Measurements from ENCODE around the gene ERC1.

ERC1 gene

GRCh38 chr12:1201030-1201429, 210.0 kb downstream of the ERC1 start:
- POLR2A ChIA-PET = no interaction called here
- no peak overlapping the region for H3K4me3 ChIP-seq (ENCODE audit: low read depth, low read length)
- CTCF ChIA-PET = no interaction called here
- no peak for DNase-seq (ENCODE audit: low read depth, low spot score)
- no peak for TF ChIP-seq CTCF (IDR thresholded peaks at IDR 0.05; ENCODE audit: insufficient read depth, low read length, missing control alignments)

- TF ChIP-seq CTCF (IDR thresholded peaks at IDR 0.05; ENCODE audit: insufficient read depth, low read length, missing control alignments) = no peak
- no peak for DNase-seq (ENCODE audit: low read depth, low spot score)
- ChIA-PET POLR2A (no interaction called here), CTCF (no interaction called here)
- no peak overlapping the region for H3K4me3 ChIP-seq (ENCODE audit: low read depth, low read length)
Measured at GRCh38 chr12:1201886-1202285, 210.9 kb downstream of the ERC1 start.

GRCh38 chr12:1203735-1204019, 212.7 kb downstream of the ERC1 start:
- no peak for DNase-seq (ENCODE audit: low read depth, low spot score)
- ChIA-PET POLR2A (no interaction called here), CTCF (no interaction called here)
- H3K4me3 ChIP-seq (ENCODE audit: low read depth, low read length) = no peak overlapping the region
- TF ChIP-seq CTCF (IDR thresholded peaks at IDR 0.05; ENCODE audit: insufficient read depth, low read length, missing control alignments) = no peak

- no peak for TF ChIP-seq CTCF (IDR thresholded peaks at IDR 0.05; ENCODE audit: insufficient read depth, low read length, missing control alignments)
- DNase-seq (ENCODE audit: low read depth, low spot score) = no peak
- CTCF ChIA-PET = interaction anchor here (1.2 kb wide), 1 partner anchor 10 kb away, joined by 3 read pairs; no protein-coding TSS in a partner anchor
- peak overlapping the region; percentile 30 for H3K4me3 ChIP-seq (ENCODE audit: low read depth, low read length)
- POLR2A ChIA-PET = no interaction called here
Measured at GRCh38 chr12:1204581-1205121, 213.6 kb downstream of the ERC1 start.

- CTCF ChIA-PET = interaction anchor here (1.2 kb wide), 1 partner anchor 11 kb away, joined by 3 read pairs; no protein-coding TSS in a partner anchor
- H3K4me3 ChIP-seq (ENCODE audit: low read depth, low read length) = no peak overlapping the region
- POLR2A ChIA-PET = interaction anchor here (0.8 kb wide), 1 partner anchor 8 kb away, joined by 3 read pairs; no protein-coding TSS in a partner anchor
- DNase-seq (ENCODE audit: low read depth, low spot score) = no peak
- TF ChIP-seq CTCF (IDR thresholded peaks at IDR 0.05; ENCODE audit: insufficient read depth, low read length, missing control alignments) = no peak
Measured at GRCh38 chr12:1205512-1206060, 214.6 kb downstream of the ERC1 start.

- no peak for TF ChIP-seq CTCF (IDR thresholded peaks at IDR 0.05; ENCODE audit: insufficient read depth, low read length, missing control alignments)
- H3K4me3 ChIP-seq (ENCODE audit: low read depth, low read length) = no peak overlapping the region
- ChIA-PET POLR2A (interaction anchor here (0.8 kb wide), 1 partner anchor 8 kb away, joined by 3 read pairs; no protein-coding TSS in a partner anchor), CTCF (interaction anchor here (1.7 to 2.2 kb wide), 2 partner anchors 14 to 88 kb away, joined by 4 to 7 read pairs; no protein-coding TSS in a partner anchor)
- no peak for DNase-seq (ENCODE audit: low read depth, low spot score)
Measured at GRCh38 chr12:1206118-1206734, 215.2 kb downstream of the ERC1 start.
